ENCODE data around the gene PRLH. TPM values are rescaled to one million over a fixed set of nuclear protein-coding genes. Genes with fewer than 3 reads are reported as not detected.

The PRLH gene
- not detected in 2 replicates for polyA plus RNA-seq (2011; rRNA removed)
- polyA plus RNA-seq (2012; cell fraction: cytosol; rRNA removed): not detected in 2 replicates
- not detected in 2 replicates for polyA plus RNA-seq (2012; cell fraction: nucleus; rRNA removed)
- not detected in 3 replicates for polyA plus RNA-seq (2017; fragmentation: RNase III; extraction: RNeasy Plus Mini Kit Qiagen cat#74134 plus additional on column Dnase treatment)
- not detected in 2 replicates for polyA minus RNA-seq (2011; rRNA and poly(A)+ RNA removed)

GRCh38 chr2:237566401-237567235 is at the start of gene PRLH:
PRLH (plus strand) TSS chr2:237566574; CDS start chr2:237566574, 0 bp downstream.
- Histone ChIP-seq H3K27ac (no peak within 1 kb of the TSS), H3K4me2 (no peak within 1 kb of the TSS), H3K9me3 (no peaks in the 10 kb centered on the region), H3K4me1 (peaks cover 1% of the 10 kb centered on the region; the same call in 1 of the 3 replicates), H3K4me3 (no peak within 1 kb of the TSS)
- DNase-seq (ENCODE audit: low read depth in 1 of 2, low spot score in 1 of 2) (no peak), ATAC-seq (peak in 1 of 2 experiments; percentile 6; a peak in 1 of 6 replicates), FAIRE-seq (no peak)
- ChIA-PET CTCF (interaction anchor here (0.6 to 2.2 kb wide), 6 partner anchors 9 to 401 kb away, joined by 3 to 13 read pairs (median 4); no protein-coding TSS in a partner anchor), POLR2A (interaction anchor here (0.5 kb wide), 1 partner anchor 433 kb away, joined by 3 read pairs; no protein-coding TSS in a partner anchor)
- WGBS (ENCODE audit: missing lambda C conversion rate): 78% methylated on average over 22 of the region's 32 CpGs
- TF ChIP-seq HMGXB4 (CRISPR knock-in tag; IDR thresholded peaks at IDR 0.05; ENCODE audit: borderline replicate concordance) (no peak), ZNF302 (CRISPR knock-in tag; IDR thresholded peaks at IDR 0.05) (no peak), POLR2A (IDR thresholded peaks at IDR 0.05; ENCODE audit: low read length) (no peak), HES2 (IDR thresholded peaks at IDR 0.05) (no peak), POLR2AphosphoS2 (conservative IDR thresholded peaks at IDR 0.05; ENCODE audit: low read length) (no peak), HEYL (CRISPR knock-in tag; IDR thresholded peaks at IDR 0.05) (no peak), JUNB (IDR thresholded peaks at IDR 0.05) (no peak)

- Histone ChIP-seq H3K27ac (no peak overlapping the region), H3K4me3 (no peak overlapping the region), H3K9me3 (no peaks in the 10 kb centered on the region), H3K4me1 (peaks cover 16% of the 10 kb centered on the region), H3K4me2 (no peak overlapping the region)
- DNase-seq (ENCODE audit: low read depth in 1 of 2, low spot score in 1 of 2) (no peak), FAIRE-seq (no peak), ATAC-seq (no peak)
- TF ChIP-seq SREBF2 (IDR thresholded peaks at IDR 0.05): no peak
- TF ChIP-seq RAD21 (conservative IDR thresholded peaks at IDR 0.05 in 1 of 2, IDR thresholded peaks at IDR 0.05 in 1 of 2): no peak
- TF ChIP-seq HMGXB4 (CRISPR knock-in tag; IDR thresholded peaks at IDR 0.05; ENCODE audit: borderline replicate concordance): no peak
- no peak for TF ChIP-seq KDM5A (IDR thresholded peaks at IDR 0.05)
- no peak for TF ChIP-seq CHD2 (IDR thresholded peaks at IDR 0.05; ENCODE audit: low read length, partially characterized antibody)
- no peak for TF ChIP-seq JUN (IDR thresholded peaks at IDR 0.05)
- no peak for TF ChIP-seq PBX3 (IDR thresholded peaks at IDR 0.05)
- TF ChIP-seq HEYL (CRISPR knock-in tag; IDR thresholded peaks at IDR 0.05): no peak
- TF ChIP-seq HOXA7 (CRISPR knock-in tag; IDR thresholded peaks at IDR 0.05): no peak
- no peak for TF ChIP-seq BHLHE40 (IDR thresholded peaks at IDR 0.05; ENCODE audit: low read depth, low read length)
- TF ChIP-seq RFX5 (IDR thresholded peaks at IDR 0.05): no peak
- no peak for TF ChIP-seq RNF2 (IDR thresholded peaks at IDR 0.05; ENCODE audit: borderline replicate concordance, low read depth)
- TF ChIP-seq MAZ (IDR thresholded peaks at IDR 0.05; ENCODE audit: borderline replicate concordance, low read depth, low read length): no peak
- TF ChIP-seq FOXS1 (CRISPR knock-in tag; IDR thresholded peaks at IDR 0.05): no peak
- no peak for TF ChIP-seq CBX2 (IDR thresholded peaks at IDR 0.05; ENCODE audit: borderline replicate concordance, low read depth)
- TF ChIP-seq ATOH8 (CRISPR knock-in tag; IDR thresholded peaks at IDR 0.05; ENCODE audit: low read depth): no peak
- POLR2A ChIA-PET: no interaction called here
- CTCF ChIA-PET: interaction anchor here (10.2 kb wide), 1 partner anchor 55 kb away, joined by 146 read pairs; no protein-coding TSS in a partner anchor
- 88% methylated on average over 4 of the region's 4 CpGs for WGBS (ENCODE audit: missing lambda C conversion rate)
These were observed 49.2 kb upstream of the PRLH start for GRCh38 chr2:237517163-237517562.

Data from A549 (cell line).